ENCODE data around the gene C11orf86. TPM values are rescaled to one million over a fixed set of nuclear protein-coding genes. Genes with fewer than 3 reads are reported as not detected.
"Not testable (repeated sequence)": the region's sequence is repeated elsewhere in the genome, so short reads cannot be mapped to it uniquely, and the experiment has no call there.

The C11orf86 gene
- total RNA-seq, 1 donor from 2014 or later, result 0.77 TPM

DNA sequence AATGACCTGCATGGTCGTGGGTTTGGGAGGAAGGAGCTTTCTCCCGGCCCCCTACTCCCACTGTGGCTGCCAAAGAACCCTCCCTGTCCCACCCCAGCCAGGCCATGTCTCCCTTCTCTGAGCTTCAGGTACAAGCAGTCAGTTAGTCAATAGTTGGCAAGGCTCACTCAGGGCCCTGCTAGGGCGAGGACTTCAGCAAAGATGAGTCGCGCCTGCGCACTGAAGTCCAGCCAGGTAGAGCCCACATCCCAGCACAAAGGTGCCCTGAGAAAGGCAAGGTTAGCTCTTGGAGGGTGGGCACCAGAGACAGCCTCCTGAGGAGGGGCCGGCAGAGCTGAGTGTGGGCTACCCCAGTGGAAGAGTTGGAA, 11.1 kb downstream of the C11orf86 start:
- Mint-ChIP-seq H3K4me3 (no peak overlapping the region), H3K4me1 (ENCODE audit: unreplicated experiment) (peaks cover 16% of the 10 kb centered on the region), H3K36me3 (no peaks in the 10 kb centered on the region), H3K27ac (no peak overlapping the region), H3K27me3 (no peaks in the 10 kb centered on the region), H3K9me3 (no peaks in the 10 kb centered on the region)
- TF ChIP-seq CTCF (conservative IDR thresholded peaks at IDR 0.05), result no peak
- DNase-seq (ENCODE audit: extremely low spot score, unreplicated experiment), result no peak

DNA sequence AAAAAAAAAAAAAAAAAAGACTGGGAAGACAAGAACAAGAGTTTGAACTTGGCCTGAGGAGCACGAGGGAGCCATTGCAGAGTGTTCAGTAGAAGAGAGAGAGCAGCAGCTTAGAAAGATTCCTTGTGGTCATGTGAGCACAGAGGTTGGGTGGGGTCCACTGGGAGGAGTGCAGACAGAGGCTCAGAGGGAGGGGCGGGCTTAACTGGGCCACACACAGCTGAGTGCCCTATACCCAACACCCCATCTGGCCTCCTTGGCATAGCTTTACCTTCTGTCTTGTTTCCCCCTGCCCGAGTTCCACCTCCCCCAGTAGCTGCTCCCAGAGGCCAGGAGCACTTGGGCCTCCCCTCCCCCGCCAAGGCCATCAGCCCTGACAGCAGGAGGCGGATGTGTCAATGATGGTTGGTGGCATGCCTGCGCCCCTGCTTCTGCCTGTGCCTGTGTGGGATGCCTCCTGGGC, 12.1 kb downstream of the C11orf86 start:
- Mint-ChIP-seq H3K4me3 (no peak overlapping the region), H3K36me3 (no peaks in the 10 kb centered on the region), H3K27me3 (peaks cover 4% of the 10 kb centered on the region), H3K4me1 (ENCODE audit: unreplicated experiment) (peaks cover 14% of the 10 kb centered on the region), H3K27ac (no peak overlapping the region), H3K9me3 (no peaks in the 10 kb centered on the region)
- no peak for DNase-seq (ENCODE audit: extremely low spot score, unreplicated experiment)
- no peak for TF ChIP-seq CTCF (conservative IDR thresholded peaks at IDR 0.05)

DNA sequence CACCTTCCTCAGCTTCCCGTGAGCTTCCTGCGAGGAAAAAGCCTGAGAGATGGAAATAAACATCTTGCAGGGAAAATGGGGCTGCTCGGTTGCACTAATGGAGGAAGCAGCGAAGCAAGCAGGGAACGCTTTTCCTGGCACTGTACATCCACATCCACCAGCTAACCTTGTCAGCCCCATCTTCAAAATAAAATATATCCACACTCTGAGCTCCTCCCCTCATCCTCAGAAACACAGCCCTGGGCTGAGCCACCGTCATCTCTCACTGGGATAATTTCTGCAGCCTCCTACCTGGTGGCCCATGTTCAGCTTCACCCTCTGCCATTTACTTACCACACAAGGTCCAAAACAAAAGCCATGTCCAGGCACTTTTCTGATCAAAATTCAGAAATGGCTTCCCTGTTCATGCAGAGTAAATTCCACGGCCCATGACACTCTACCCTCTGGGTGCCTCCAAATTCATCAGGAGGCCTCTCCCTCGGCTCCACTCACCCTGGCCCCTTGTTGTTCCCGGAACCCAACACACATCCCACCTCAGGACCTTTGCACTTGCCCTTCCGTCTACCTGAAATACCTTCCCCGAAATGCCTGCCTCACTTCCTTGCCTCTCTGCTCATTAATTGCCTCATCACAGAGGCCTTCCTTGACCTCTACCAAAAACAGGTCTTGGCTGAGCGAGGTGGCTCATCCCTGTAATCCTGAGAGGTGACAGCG, 13.0 kb downstream of the C11orf86 start:
- Mint-ChIP-seq H3K27me3 (peaks cover 4% of the 10 kb centered on the region), H3K36me3 (no peaks in the 10 kb centered on the region), H3K9me3 (no peaks in the 10 kb centered on the region), H3K27ac (no peak overlapping the region), H3K4me3 (no peak overlapping the region), H3K4me1 (ENCODE audit: unreplicated experiment) (peaks cover 12% of the 10 kb centered on the region)
- no peak for TF ChIP-seq CTCF (conservative IDR thresholded peaks at IDR 0.05)
- no peak for DNase-seq (ENCODE audit: extremely low spot score, unreplicated experiment)

DNA sequence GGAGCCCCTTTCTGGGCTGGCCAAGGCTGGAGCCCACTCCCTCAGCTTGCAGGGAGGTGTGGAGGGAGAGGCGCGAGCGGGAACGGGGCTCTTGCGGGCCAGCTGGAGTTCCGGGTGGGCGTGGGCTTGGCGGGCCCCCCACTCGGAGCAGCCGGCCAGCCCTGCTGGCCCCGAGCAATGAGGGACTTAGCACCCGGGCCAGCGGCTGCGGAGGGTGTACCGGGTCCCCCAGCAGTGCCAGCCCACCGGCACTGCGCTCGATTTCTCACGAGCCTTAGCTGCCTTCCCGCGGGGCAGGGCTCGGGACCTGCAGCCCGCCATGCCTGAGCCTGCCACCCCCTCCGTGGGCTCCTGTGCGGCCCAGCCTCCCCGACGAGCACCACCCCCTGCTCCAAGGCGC, 13.6 kb downstream of the C11orf86 start:
- H3K36me3 Mint-ChIP-seq; H3K9me3 Mint-ChIP-seq; H3K27ac Mint-ChIP-seq; H3K4me3 Mint-ChIP-seq; DNase-seq (ENCODE audit: extremely low spot score, unreplicated experiment); H3K27me3 Mint-ChIP-seq: not testable (repeated sequence)
- peaks cover 12% of the 10 kb centered on the region for H3K4me1 Mint-ChIP-seq (ENCODE audit: unreplicated experiment)

GRCh38 chr11:66989360-66989759, 14.3 kb downstream of the C11orf86 start:
- H3K27ac Mint-ChIP-seq; H3K4me3 Mint-ChIP-seq; H3K36me3 Mint-ChIP-seq; H3K9me3 Mint-ChIP-seq; DNase-seq (ENCODE audit: extremely low spot score, unreplicated experiment); H3K27me3 Mint-ChIP-seq: not testable (repeated sequence)
- peaks cover 12% of the 10 kb centered on the region for H3K4me1 Mint-ChIP-seq (ENCODE audit: unreplicated experiment)

GRCh38 chr11:66992041-66992440, 16.9 kb downstream of the C11orf86 start:
- no peak for TF ChIP-seq CTCF (conservative IDR thresholded peaks at IDR 0.05)
- Mint-ChIP-seq H3K36me3 (no peaks in the 10 kb centered on the region), H3K4me1 (ENCODE audit: unreplicated experiment) (peaks cover 16% of the 10 kb centered on the region), H3K27ac (no peak overlapping the region), H3K9me3 (no peaks in the 10 kb centered on the region), H3K27me3 (peaks cover 7% of the 10 kb centered on the region), H3K4me3 (no peak overlapping the region)
- no peak for DNase-seq (ENCODE audit: extremely low spot score, unreplicated experiment)

Measured in type B pancreatic cell (in vitro differentiated cells).